ENCODE results near the gene EDC3. TPM values are rescaled to one million over a fixed set of nuclear protein-coding genes. Genes with fewer than 3 reads are reported as not detected.

EDC3 gene
- total RNA-seq, 1 donor from 2014 or later = 71.0 TPM

- DNase-seq (ENCODE audit: low spot score) = no peak
- Mint-ChIP-seq H3K4me3 (ENCODE audit: unreplicated experiment) (peak overlapping the region; percentile 14), H3K27me3 (ENCODE audit: unreplicated experiment) (peaks cover 10% of the 10 kb centered on the region), H3K9me3 (ENCODE audit: unreplicated experiment) (no peaks in the 10 kb centered on the region), H3K27ac (ENCODE audit: unreplicated experiment) (no peak overlapping the region), H3K36me3 (ENCODE audit: low read depth, unreplicated experiment) (peaks cover 9% of the 10 kb centered on the region), H3K4me1 (ENCODE audit: unreplicated experiment) (peaks cover 35% of the 10 kb centered on the region)
- TF ChIP-seq, protein P1, sequence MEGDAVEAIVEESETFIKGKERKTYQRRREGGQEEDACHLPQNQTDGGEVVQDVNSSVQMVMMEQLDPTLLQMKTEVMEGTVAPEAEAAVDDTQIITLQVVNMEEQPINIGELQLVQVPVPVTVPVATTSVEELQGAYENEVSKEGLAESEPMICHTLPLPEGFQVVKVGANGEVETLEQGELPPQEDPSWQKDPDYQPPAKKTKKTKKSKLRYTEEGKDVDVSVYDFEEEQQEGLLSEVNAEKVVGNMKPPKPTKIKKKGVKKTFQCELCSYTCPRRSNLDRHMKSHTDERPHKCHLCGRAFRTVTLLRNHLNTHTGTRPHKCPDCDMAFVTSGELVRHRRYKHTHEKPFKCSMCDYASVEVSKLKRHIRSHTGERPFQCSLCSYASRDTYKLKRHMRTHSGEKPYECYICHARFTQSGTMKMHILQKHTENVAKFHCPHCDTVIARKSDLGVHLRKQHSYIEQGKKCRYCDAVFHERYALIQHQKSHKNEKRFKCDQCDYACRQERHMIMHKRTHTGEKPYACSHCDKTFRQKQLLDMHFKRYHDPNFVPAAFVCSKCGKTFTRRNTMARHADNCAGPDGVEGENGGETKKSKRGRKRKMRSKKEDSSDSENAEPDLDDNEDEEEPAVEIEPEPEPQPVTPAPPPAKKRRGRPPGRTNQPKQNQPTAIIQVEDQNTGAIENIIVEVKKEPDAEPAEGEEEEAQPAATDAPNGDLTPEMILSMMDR (IDR thresholded peaks at IDR 0.05; ENCODE audit: unreplicated experiment) = no peak
Observed at GRCh38 chr15:74726774-74727164, 30.9 kb upstream of the EDC3 start.

DNA sequence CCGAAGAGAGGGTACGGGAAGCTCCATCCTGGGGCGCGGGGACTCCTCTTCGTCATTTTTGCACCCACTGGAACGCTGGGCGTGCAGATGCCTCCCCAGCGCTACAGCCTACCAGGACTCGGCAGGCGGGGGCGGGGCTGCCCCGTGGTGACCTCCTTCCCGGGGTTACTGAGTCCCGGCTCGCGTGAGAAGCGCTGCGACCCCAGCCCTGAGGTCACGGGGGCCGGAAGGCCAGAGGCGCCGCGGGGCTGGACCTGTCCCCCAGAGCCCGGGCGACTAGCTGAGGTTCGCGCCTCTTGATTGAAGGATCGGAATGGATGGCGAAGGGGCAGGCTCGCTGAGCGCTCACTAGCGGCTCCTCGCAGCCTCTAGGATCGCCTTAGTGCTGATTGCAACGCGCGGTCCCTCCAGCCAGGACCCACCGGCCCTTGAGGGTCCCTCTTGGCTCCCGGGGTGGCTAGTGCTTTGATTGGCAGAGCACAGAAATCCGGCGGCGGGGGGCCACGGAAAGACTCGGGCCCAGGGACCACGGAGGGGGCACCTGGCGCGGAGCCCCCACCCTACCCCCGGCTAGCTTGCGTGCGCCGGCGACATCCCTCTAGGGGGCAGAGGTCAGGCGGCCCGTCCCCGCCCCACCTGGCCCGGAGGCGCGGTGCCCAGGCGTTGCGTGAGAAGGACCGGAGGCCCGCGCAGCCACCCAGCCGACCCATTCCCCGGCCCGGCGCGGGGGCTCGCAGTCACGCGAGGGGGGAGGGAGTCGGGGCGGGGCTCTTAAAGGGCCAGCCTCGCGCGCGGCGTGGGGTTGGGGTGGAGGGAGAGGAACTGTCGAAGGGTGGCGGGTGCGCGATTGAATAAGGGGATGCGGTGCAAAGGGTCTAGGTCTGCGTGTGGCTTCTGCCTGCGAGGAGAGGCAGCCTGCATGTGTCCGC is 30.3 kb upstream of the EDC3 start:
- peaks cover 31% of the 10 kb centered on the region for H3K4me1 Mint-ChIP-seq (ENCODE audit: unreplicated experiment)
- H3K36me3 Mint-ChIP-seq (ENCODE audit: low read depth, unreplicated experiment) = peaks cover 11% of the 10 kb centered on the region
- peak; percentile 57 for DNase-seq (ENCODE audit: low spot score)
- peaks cover 10% of the 10 kb centered on the region for H3K27me3 Mint-ChIP-seq (ENCODE audit: unreplicated experiment)
- TF ChIP-seq, protein P1 (IDR thresholded peaks at IDR 0.05; ENCODE audit: unreplicated experiment) = no peak
- no peaks in the 10 kb centered on the region for H3K9me3 Mint-ChIP-seq (ENCODE audit: unreplicated experiment)
- no peak overlapping the region for H3K27ac Mint-ChIP-seq (ENCODE audit: unreplicated experiment)
- peak overlapping the region; percentile 15 for H3K4me3 Mint-ChIP-seq (ENCODE audit: unreplicated experiment)

DNA sequence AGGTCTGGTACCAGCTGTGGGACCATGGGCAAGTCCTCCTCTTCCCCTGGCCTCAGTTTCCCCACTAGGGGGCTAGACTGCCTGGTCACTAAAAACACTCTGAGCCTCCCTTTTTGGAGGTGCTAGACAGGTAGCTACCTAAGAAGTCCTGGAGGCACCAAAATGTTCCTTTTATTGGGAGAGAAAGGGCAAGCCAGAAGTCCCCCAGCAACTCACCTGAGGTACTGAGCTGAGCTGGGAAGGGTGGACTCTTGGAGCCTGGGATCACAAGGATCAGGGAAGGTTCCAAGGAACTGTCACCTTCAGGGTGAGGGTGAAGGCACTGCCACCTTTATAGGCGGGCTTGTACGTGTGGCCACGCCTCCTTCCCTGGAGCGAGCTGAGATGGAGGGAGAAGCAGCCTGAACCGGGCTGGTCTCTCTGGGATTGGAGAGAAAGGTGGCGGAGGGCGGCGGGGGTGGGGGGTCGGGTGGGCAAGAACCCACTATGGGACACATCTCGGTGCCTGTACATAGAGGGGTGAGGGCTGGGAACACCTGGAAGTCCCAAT is 29.5 kb upstream of the EDC3 start, which contains the start of gene CYP1A1:
Gene CYP1A1 (minus strand): TSS at position 304 of the 550 bp plus-strand sequence. CDS start 2,431 bp downstream, outside the sequence.
- peaks cover 6% of the 10 kb centered on the region for H3K27me3 Mint-ChIP-seq (ENCODE audit: unreplicated experiment)
- peaks cover 18% of the 10 kb centered on the region for H3K36me3 Mint-ChIP-seq (ENCODE audit: low read depth, unreplicated experiment)
- DNase-seq (ENCODE audit: low spot score) = peak; percentile 28
- H3K9me3 Mint-ChIP-seq (ENCODE audit: unreplicated experiment) = no peaks in the 10 kb centered on the region
- peak within 1 kb of the TSS; percentile 85 for H3K4me3 Mint-ChIP-seq (ENCODE audit: unreplicated experiment)
- peaks cover 24% of the 10 kb centered on the region for H3K4me1 Mint-ChIP-seq (ENCODE audit: unreplicated experiment)
- H3K27ac Mint-ChIP-seq (ENCODE audit: unreplicated experiment) = peak within 1 kb of the TSS; percentile 61
- TF ChIP-seq, protein P1 (IDR thresholded peaks at IDR 0.05; ENCODE audit: unreplicated experiment) = no peak

DNA sequence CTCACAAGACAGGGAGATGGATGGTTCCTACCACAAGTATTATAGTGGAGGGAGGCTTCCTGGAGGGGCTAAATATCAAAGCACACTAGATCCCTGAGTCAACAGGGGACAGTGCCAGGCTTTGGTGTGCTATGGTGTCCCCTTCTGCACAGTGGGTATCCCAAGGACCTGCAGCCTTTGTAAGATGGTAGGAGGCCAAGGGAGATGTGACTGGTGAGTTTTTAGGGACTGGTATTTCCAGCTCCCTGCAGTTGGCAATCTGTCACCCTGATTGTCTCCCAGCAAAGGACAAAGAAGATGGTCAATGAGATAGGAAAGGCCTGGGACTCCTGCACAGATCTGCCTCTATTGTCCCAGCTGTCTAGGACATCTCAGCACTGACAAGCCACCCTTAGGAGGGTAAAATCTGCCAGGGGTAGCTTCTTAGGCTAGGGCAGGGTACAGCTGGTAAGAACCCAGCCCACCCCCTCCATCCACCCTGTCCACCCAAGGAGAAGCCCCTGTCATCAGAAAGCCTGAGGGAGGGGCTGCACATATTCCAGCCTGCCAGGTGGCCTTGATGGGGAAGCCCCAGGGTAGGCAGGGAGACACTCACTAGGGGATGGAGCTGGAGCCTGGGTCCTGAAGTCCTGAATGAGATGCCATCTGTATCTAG is 28.9 kb upstream of the EDC3 start:
- no peak for DNase-seq (ENCODE audit: low spot score)
- H3K9me3 Mint-ChIP-seq (ENCODE audit: unreplicated experiment) = no peaks in the 10 kb centered on the region
- H3K4me3 Mint-ChIP-seq (ENCODE audit: unreplicated experiment) = peak overlapping the region; percentile 56
- peak overlapping the region; percentile 61 for H3K27ac Mint-ChIP-seq (ENCODE audit: unreplicated experiment)
- H3K36me3 Mint-ChIP-seq (ENCODE audit: low read depth, unreplicated experiment) = peaks cover 19% of the 10 kb centered on the region
- peaks cover 7% of the 10 kb centered on the region for H3K27me3 Mint-ChIP-seq (ENCODE audit: unreplicated experiment)
- H3K4me1 Mint-ChIP-seq (ENCODE audit: unreplicated experiment) = peaks cover 20% of the 10 kb centered on the region
- TF ChIP-seq, protein P1 (IDR thresholded peaks at IDR 0.05; ENCODE audit: unreplicated experiment) = no peak
